ENCODE results near the gene AMMECR1.

- TF ChIP-seq POLR2AphosphoS5 (IDR thresholded peaks at IDR 0.05): no peak
- TF ChIP-seq CTCF (IDR thresholded peaks at IDR 0.05): no peak
These were observed 9.7 kb downstream of the AMMECR1 start for GRCh38 chrX:110308220-110308619.

All from prostate gland (tissue), 2 donors.